ENCODE data around the gene CEP135.

The CEP135 gene

GRCh38 chr4:55973650-55974049, 24.9 kb downstream of the CEP135 start:
- Histone ChIP-seq H3K4me3 (no peak overlapping the region), H3K27ac (no peak overlapping the region)
- no peak for TF ChIP-seq CTCF (IDR thresholded peaks at IDR 0.05)
- DNase-seq (ENCODE audit: low spot score) = no peak

- DNase-seq (ENCODE audit: low spot score) = no peak
- no peak overlapping the region for H3K4me3 ChIP-seq
- H3K27ac ChIP-seq = no peak overlapping the region
- no peak for TF ChIP-seq CTCF (IDR thresholded peaks at IDR 0.05)
Observed at GRCh38 chr4:55977811-55978210, 29.1 kb downstream of the CEP135 start.

GRCh38 chr4:55979562-55979961, 30.8 kb downstream of the CEP135 start:
- TF ChIP-seq CTCF (IDR thresholded peaks at IDR 0.05) = no peak
- H3K4me3 ChIP-seq = no peak overlapping the region
- no peak overlapping the region for H3K27ac ChIP-seq
- DNase-seq (ENCODE audit: low spot score) = no peak

GRCh38 chr4:55980725-55981124, 32.0 kb downstream of the CEP135 start:
- no peak for DNase-seq (ENCODE audit: low spot score)
- no peak overlapping the region for H3K4me3 ChIP-seq
- no peak for TF ChIP-seq CTCF (IDR thresholded peaks at IDR 0.05)
- no peak overlapping the region for H3K27ac ChIP-seq

GRCh38 chr4:55982976-55983375, 34.2 kb downstream of the CEP135 start:
- TF ChIP-seq CTCF (IDR thresholded peaks at IDR 0.05) = no peak
- Histone ChIP-seq H3K4me3 (no peak overlapping the region), H3K27ac (no peak overlapping the region)
- DNase-seq (ENCODE audit: low spot score) = no peak

- Histone ChIP-seq H3K4me3 (no peak overlapping the region), H3K27ac (no peak overlapping the region)
- DNase-seq (ENCODE audit: low spot score) = no peak
- no peak for TF ChIP-seq CTCF (IDR thresholded peaks at IDR 0.05)
Observed at GRCh38 chr4:55989766-55990165, 41.0 kb downstream of the CEP135 start.

- no peak for TF ChIP-seq CTCF (IDR thresholded peaks at IDR 0.05)
- no peak for DNase-seq (ENCODE audit: low spot score)
- H3K27ac ChIP-seq = no peak overlapping the region
Observed at GRCh38 chr4:55993994-55994663, 45.4 kb downstream of the CEP135 start.

More at GRCh38 chr4:55993994-55994663, 45.4 kb downstream of the CEP135 start:
- no peak overlapping the region for H3K4me3 ChIP-seq

All from coronary artery (tissue), 2 donors.